BE2C (cell line): ENCODE data around the gene LRIT1.
A peak's percentile ranks its signal among the peaks of the same experiment; 100 is the strongest.

Experiments
- DNase-seq: peaks from one replicate; pipeline ENCODE4 v3.0.0-alpha.2; 2020
- H3K27me3 ChIP-seq: fragments of 250-450 bp; sonication (Bioruptor Pico); 2 replicates; pipeline ENCODE4 v1.5.1; 2020; ENCODE audit warnings: mild to moderate bottlenecking
- H3K36me3 ChIP-seq: fragments of 250-450 bp; sonication (Bioruptor Pico); 2 replicates; pipeline ENCODE4 v1.5.1; 2020; ENCODE audit warnings: mild to moderate bottlenecking
- H3K4me1 ChIP-seq: fragments of 250-450 bp; sonication (Bioruptor Pico); 2 replicates; pipeline ENCODE4 v1.5.1; 2020
- H3K4me3 ChIP-seq: 2 replicates; pipeline ENCODE4 v1.5.1; 2011; ENCODE audit warnings: low read depth, low read length
- H3K9me3 ChIP-seq: fragments of 250-450 bp; sonication (Bioruptor Pico); 2 replicates; pipeline ENCODE4 v1.5.1; 2020
- CTCF ChIP-seq: IDR thresholded peaks from 2 replicates; pipeline ENCODE4 v1.5.1; 2012; ENCODE audit warnings: mild to moderate bottlenecking, low read depth, low read length

LRIT1 gene

GRCh38 chr10:84270708-84271107 lies 29.4 kb upstream of the LRIT1 start:
- no peaks in the 10 kb centered on the region for H3K36me3 ChIP-seq
- DNase-seq, result no peak
- H3K4me1 ChIP-seq, result no peaks in the 10 kb centered on the region
- H3K27me3 ChIP-seq, result no peaks in the 10 kb centered on the region
- no peak for TF ChIP-seq CTCF
- no peak overlapping the region for H3K4me3 ChIP-seq
- no peaks in the 10 kb centered on the region for H3K9me3 ChIP-seq

- Histone ChIP-seq H3K36me3 (no peaks in the 10 kb centered on the region), H3K27me3 (no peaks in the 10 kb centered on the region), H3K4me1 (no peaks in the 10 kb centered on the region), H3K9me3 (no peaks in the 10 kb centered on the region), H3K4me3 (no peak overlapping the region)
- TF ChIP-seq CTCF, result no peak
- DNase-seq, result no peak
These were observed 28.4 kb upstream of the LRIT1 start for GRCh38 chr10:84269773-84270172.

- no peaks in the 10 kb centered on the region for H3K36me3 ChIP-seq
- H3K4me3 ChIP-seq, result no peak overlapping the region
- H3K4me1 ChIP-seq, result no peaks in the 10 kb centered on the region
- TF ChIP-seq CTCF, result no peak
- H3K9me3 ChIP-seq, result no peaks in the 10 kb centered on the region
- DNase-seq, result no peak
- no peaks in the 10 kb centered on the region for H3K27me3 ChIP-seq
These were observed 27.8 kb upstream of the LRIT1 start for GRCh38 chr10:84269162-84269561.

GRCh38 chr10:84267503-84268126 lies 26.3 kb upstream of the LRIT1 start:
- DNase-seq, result peak; percentile 49
- peak; percentile 67 for TF ChIP-seq CTCF

GRCh38 chr10:84265418-84265817 lies 24.1 kb upstream of the LRIT1 start:
- no peaks in the 10 kb centered on the region for H3K4me1 ChIP-seq
- no peak for DNase-seq
- no peaks in the 10 kb centered on the region for H3K9me3 ChIP-seq
- no peaks in the 10 kb centered on the region for H3K27me3 ChIP-seq
- H3K36me3 ChIP-seq, result no peaks in the 10 kb centered on the region
- no peak for TF ChIP-seq CTCF
- H3K4me3 ChIP-seq, result no peak overlapping the region

More at GRCh38 chr10:84267503-84268126, 26.3 kb upstream of the LRIT1 start:
- Histone ChIP-seq H3K36me3 (no peaks in the 10 kb centered on the region), H3K9me3 (no peaks in the 10 kb centered on the region), H3K4me1 (no peaks in the 10 kb centered on the region), H3K27me3 (no peaks in the 10 kb centered on the region), H3K4me3 (no peak overlapping the region)

GRCh38 chr10:84264611-84265141 lies 23.3 kb upstream of the LRIT1 start:
- Histone ChIP-seq H3K4me3 (no peak overlapping the region), H3K9me3 (no peaks in the 10 kb centered on the region), H3K36me3 (no peaks in the 10 kb centered on the region), H3K27me3 (no peaks in the 10 kb centered on the region), H3K4me1 (no peaks in the 10 kb centered on the region)
- TF ChIP-seq CTCF, result peak; percentile 90
- DNase-seq, result peak; percentile 74
